ENCODE data around the gene EXT2. TPM values are rescaled to one million over a fixed set of nuclear protein-coding genes. Genes with fewer than 3 reads are reported as not detected.

The EXT2 gene
- total and polyA plus RNA-seq, 10 of the 15 experiments (the other 5 are each of a cell fraction or from before 2014, with no cell fraction given) = 3.8 to 31.4 (median 17.9) TPM

- TF ChIP-seq USF1 (IDR thresholded peaks at IDR 0.05; ENCODE audit: borderline replicate concordance, extremely low read length, insufficient read depth, low read depth, low read length) (peak; percentile 87), ZNF24 (IDR thresholded peaks at IDR 0.05) (no peak), RELB (IDR thresholded peaks at IDR 0.05; ENCODE audit: low read depth) (peak; percentile 59), HCFC1 (IDR thresholded peaks at IDR 0.05; ENCODE audit: low read length) (no peak; the same call in 1 of the 2 replicates), ETV6 (conservative IDR thresholded peaks at IDR 0.05 in 1 of 2, IDR thresholded peaks at IDR 0.05 in 1 of 2; ENCODE audit: borderline replicate concordance in 1 of 2, low read depth in 1 of 2) (0 out of 4 replicates have a peak, but pooled peaks of 1 of the 2 experiments have one; percentile 20), MTA3 (IDR thresholded peaks at IDR 0.05; ENCODE audit: borderline replicate concordance, low read length) (no peak; the same call in 1 of the 2 replicates), RFX5 (IDR thresholded peaks at IDR 0.05; ENCODE audit: low read depth, low read length) (peak; percentile 63; the same call in 1 of the 2 replicates), SIN3A (IDR thresholded peaks at IDR 0.05; ENCODE audit: low read depth, low read length) (no peak), EED (IDR thresholded peaks at IDR 0.05; ENCODE audit: low read depth) (peak; percentile 23; the same call in 1 of the 2 replicates), CBX5 (IDR thresholded peaks at IDR 0.05; ENCODE audit: low read depth) (0 out of 2 replicates have a peak, but pooled peaks have one; percentile 36), SKIL (IDR thresholded peaks at IDR 0.05; ENCODE audit: low read depth, poor library complexity, severe bottlenecking) (no peak), ESRRA (IDR thresholded peaks at IDR 0.05; ENCODE audit: low read length) (no peak), ZBTB40 (IDR thresholded peaks at IDR 0.05; ENCODE audit: borderline replicate concordance) (peak; percentile 55), RAD21 (IDR thresholded peaks at IDR 0.05; ENCODE audit: insufficient read depth, low read depth, low read length) (no peak), NFIC (IDR thresholded peaks at IDR 0.05; ENCODE audit: low read depth, low read length) (peak; percentile 42; the same call in 1 of the 2 replicates), GATAD2B (conservative IDR thresholded peaks at IDR 0.05; ENCODE audit: low read depth) (peak; percentile 95), ZNF384 (IDR thresholded peaks at IDR 0.05; ENCODE audit: borderline replicate concordance, low read depth, low read length) (no peak), TARDBP (IDR thresholded peaks at IDR 0.05; ENCODE audit: borderline replicate concordance) (no peak)
These were observed 29.4 kb upstream of the EXT2 start, which contains the start of gene ACCS (continued) for GRCh38 chr11:44065841-44066731.

Data from GM12878 (cell line).